Neural cell (in vitro differentiated cells): ENCODE data around the gene CCND1.

Experiments
- EZH2 ChIP-seq: fragments of 200-600, 300-800 bp; shearing (Covaris generic), sonication (generic); IDR thresholded peaks from 2 replicates; pipeline ENCODE4 v1.6.1; 2014; ENCODE audit warnings: antibody characterized with exemption, low read length, borderline replicate concordance, mild to moderate bottlenecking; ENCODE audit not compliant: insufficient read depth, poor library complexity, severe bottlenecking
- POLR2AphosphoS5 ChIP-seq: IDR thresholded peaks from 2 replicates; pipeline ENCODE4 v1.6.1; 2012
- TAF1 ChIP-seq: IDR thresholded peaks from 2 replicates; pipeline ENCODE4 v1.6.1; 2012; ENCODE audit warnings: low read depth
- TF ChIP-seq, protein P1 (sequence below): fragments of 450-650 bp; IDR thresholded peaks from 2 replicates; pipeline ENCODE4 v1.5.1; 2014; ENCODE audit warnings: antibody characterized with exemption, mild to moderate bottlenecking, moderate library complexity; ENCODE audit not compliant: poor library complexity, severe bottlenecking

DNA sequence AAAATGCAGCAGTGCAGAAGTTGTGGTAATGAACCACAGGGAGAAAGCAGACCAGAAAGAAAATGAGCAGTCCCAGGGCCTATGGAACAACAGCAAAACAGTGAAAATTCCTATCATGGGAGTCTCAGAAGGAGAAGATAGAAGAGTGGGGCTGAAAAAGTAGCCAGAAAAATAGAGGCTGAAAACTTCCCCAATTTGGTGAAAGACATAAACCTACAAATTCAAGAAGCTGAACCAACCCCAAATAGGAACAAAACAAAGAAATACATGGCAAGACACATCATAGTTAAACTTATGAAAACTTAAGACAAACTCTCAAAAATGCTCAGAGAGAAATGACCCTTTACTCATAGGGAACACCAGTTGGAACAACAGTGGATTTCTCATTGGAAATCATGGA is 51.5 kb downstream of the CCND1 start:
- TF ChIP-seq EZH2 (no peak), TAF1 (no peak), POLR2AphosphoS5 (no peak)
- TF ChIP-seq, protein P1, sequence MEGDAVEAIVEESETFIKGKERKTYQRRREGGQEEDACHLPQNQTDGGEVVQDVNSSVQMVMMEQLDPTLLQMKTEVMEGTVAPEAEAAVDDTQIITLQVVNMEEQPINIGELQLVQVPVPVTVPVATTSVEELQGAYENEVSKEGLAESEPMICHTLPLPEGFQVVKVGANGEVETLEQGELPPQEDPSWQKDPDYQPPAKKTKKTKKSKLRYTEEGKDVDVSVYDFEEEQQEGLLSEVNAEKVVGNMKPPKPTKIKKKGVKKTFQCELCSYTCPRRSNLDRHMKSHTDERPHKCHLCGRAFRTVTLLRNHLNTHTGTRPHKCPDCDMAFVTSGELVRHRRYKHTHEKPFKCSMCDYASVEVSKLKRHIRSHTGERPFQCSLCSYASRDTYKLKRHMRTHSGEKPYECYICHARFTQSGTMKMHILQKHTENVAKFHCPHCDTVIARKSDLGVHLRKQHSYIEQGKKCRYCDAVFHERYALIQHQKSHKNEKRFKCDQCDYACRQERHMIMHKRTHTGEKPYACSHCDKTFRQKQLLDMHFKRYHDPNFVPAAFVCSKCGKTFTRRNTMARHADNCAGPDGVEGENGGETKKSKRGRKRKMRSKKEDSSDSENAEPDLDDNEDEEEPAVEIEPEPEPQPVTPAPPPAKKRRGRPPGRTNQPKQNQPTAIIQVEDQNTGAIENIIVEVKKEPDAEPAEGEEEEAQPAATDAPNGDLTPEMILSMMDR, result no peak
